ENCODE data around the gene PSMD1. TPM values are rescaled to one million over a fixed set of nuclear protein-coding genes. Genes with fewer than 3 reads are reported as not detected.

Gene PSMD1
- total RNA-seq, 1 donor from 2014 or later: 87.3 TPM

- TF ChIP-seq CTCF (conservative IDR thresholded peaks at IDR 0.05; ENCODE audit: low read depth, low read length): no peak
- no peak for DNase-seq (ENCODE audit: low read depth)
- H3K4me3 ChIP-seq (ENCODE audit: low read depth, low read length): no peak overlapping the region
Measured at GRCh38 chr2:231204146-231204545, 147.5 kb downstream of the PSMD1 start.

- no peak for DNase-seq (ENCODE audit: low read depth)
- H3K4me3 ChIP-seq (ENCODE audit: low read depth, low read length): no peak overlapping the region
- TF ChIP-seq CTCF (conservative IDR thresholded peaks at IDR 0.05; ENCODE audit: low read depth, low read length): no peak
Measured at GRCh38 chr2:231204581-231204980, 147.9 kb downstream of the PSMD1 start.

GRCh38 chr2:231207734-231208133 is 151.1 kb downstream of the PSMD1 start:
- TF ChIP-seq CTCF (conservative IDR thresholded peaks at IDR 0.05; ENCODE audit: low read depth, low read length): no peak
- H3K4me3 ChIP-seq (ENCODE audit: low read depth, low read length): no peak overlapping the region
- DNase-seq (ENCODE audit: low read depth): no peak

- no peak for DNase-seq (ENCODE audit: low read depth)
- no peak overlapping the region for H3K4me3 ChIP-seq (ENCODE audit: low read depth, low read length)
- no peak for TF ChIP-seq CTCF (conservative IDR thresholded peaks at IDR 0.05; ENCODE audit: low read depth, low read length)
Measured at GRCh38 chr2:231210782-231211181, 154.1 kb downstream of the PSMD1 start.

GRCh38 chr2:231211486-231211885 is 154.8 kb downstream of the PSMD1 start:
- no peak for DNase-seq (ENCODE audit: low read depth)
- no peak overlapping the region for H3K4me3 ChIP-seq (ENCODE audit: low read depth, low read length)
- TF ChIP-seq CTCF (conservative IDR thresholded peaks at IDR 0.05; ENCODE audit: low read depth, low read length): no peak

GRCh38 chr2:231212329-231212845 is 155.7 kb downstream of the PSMD1 start:
- H3K4me3 ChIP-seq (ENCODE audit: low read depth, low read length): no peak overlapping the region
- no peak for TF ChIP-seq CTCF (conservative IDR thresholded peaks at IDR 0.05; ENCODE audit: low read depth, low read length)
- no peak for DNase-seq (ENCODE audit: low read depth)

- TF ChIP-seq CTCF (conservative IDR thresholded peaks at IDR 0.05; ENCODE audit: low read depth, low read length): no peak
- no peak for DNase-seq (ENCODE audit: low read depth)
- no peak overlapping the region for H3K4me3 ChIP-seq (ENCODE audit: low read depth, low read length)
Measured at GRCh38 chr2:231213931-231214642, 157.4 kb downstream of the PSMD1 start.

Measured in epithelial cell of proximal tubule (primary cell).